HG03159 (cell line): ENCODE measurements around the gene SLCO1B3.

Experiments
- ATAC-seq: cut with Tn5 transposase; IDR thresholded peaks from one replicate; pipeline ENCODE4 v1.9.1; 2021; ENCODE audit warnings: mild to moderate bottlenecking, moderate library complexity; ENCODE audit not compliant: unreplicated experiment

The SLCO1B3 gene

DNA sequence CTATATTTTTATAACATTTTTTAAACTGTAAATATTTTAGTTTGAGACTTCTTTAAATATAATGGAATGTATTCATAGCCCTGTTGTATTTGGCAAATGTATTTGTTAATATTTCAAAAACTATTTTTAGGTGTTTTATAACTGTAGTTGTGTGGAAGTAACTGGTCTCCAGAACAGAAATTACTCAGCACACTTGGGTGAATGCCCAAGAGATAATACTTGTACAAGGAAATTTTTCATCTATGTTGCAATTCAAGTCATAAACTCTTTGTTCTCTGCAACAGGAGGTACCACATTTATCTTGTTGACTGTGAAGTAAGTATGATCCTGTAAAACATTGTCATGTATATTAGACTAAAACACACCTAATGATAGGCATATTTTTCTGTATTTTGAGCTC is 72.8 kb downstream of the SLCO1B3 start:
- no peak for ATAC-seq

- ATAC-seq = no peak
Observed at GRCh38 chr12:20885116-20885515, 74.6 kb downstream of the SLCO1B3 start.

DNA sequence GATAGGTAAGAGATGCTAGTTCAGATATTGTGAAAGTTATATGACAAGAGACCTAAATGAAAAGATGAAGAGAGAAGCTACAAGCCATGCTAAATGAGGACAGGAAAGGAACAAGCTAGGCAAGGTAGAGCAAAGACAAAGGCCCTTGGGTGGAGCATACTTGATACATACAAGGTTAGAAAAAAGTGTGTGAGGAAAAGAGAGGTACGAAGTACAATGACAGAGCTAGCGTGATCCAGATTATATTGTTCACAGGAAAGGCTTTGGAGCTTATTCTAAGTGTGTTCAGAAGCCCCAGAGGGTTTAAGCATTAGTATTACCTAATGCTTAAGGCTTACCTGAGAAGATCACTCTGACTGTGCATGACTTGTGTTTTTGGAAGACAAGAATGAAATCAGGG is 75.0 kb downstream of the SLCO1B3 start:
- no peak for ATAC-seq

DNA sequence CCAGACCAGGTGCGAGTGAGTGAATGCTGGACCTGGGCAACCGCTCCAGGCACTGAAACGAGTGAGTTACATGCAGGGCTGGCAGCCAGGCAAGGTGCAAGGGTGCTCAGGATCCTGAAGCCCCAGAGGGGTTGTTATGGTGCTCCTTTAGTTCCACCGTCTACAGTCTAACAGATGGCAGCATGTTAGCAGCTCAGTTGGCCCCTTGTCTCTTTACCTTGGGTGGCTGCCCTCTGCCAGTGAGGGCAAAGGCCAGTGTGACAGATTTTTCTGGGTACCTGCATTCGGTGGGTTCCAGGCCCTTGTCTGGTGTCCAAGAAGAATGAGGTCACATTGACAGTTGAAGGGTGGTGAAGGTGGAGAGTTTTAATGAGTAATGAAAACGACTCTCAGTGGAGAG is 106.8 kb downstream of the SLCO1B3 start:
- ATAC-seq = no peak

DNA sequence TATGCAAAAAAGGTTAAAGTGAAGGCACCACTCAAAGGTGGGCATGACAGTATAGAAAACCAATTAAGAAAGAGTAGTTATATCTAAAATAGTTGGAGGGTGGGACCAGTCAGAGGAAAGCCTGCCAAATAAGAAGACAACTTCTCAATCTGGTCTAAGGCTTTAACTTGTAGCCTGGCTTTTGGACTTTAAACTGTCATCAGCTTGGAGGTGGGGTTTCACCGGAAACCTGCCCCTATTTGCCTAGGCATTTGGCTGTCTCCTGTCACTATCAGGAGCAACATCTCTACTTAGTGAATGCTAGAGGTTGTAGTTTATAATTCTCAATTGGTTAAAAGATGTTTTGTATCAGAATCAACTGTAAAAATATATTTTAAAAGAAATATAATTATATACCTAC is 107.3 kb downstream of the SLCO1B3 start:
- no peak for ATAC-seq

DNA sequence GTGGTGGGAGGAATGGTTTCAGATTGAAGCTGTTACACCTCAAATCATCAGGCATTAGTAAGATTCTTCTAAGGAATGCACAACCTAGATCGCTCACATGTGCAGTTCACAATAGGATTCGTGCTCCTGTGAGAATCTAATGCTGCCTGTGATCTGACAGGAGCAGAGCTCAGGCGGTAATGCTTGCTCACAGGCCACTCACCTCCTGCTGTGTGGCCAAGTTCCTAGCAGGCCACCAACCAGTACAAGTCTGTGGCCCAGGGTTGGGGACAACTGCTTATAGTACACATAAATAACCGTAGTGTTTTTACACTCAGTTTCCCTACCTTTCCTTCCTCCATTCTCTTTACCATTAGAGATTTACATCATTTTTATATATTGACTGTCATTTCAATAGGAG is 121.4 kb downstream of the SLCO1B3 start:
- no peak for ATAC-seq

- ATAC-seq = no peak
Observed at GRCh38 chr12:20946732-20947131, 136.2 kb downstream of the SLCO1B3 start.

DNA sequence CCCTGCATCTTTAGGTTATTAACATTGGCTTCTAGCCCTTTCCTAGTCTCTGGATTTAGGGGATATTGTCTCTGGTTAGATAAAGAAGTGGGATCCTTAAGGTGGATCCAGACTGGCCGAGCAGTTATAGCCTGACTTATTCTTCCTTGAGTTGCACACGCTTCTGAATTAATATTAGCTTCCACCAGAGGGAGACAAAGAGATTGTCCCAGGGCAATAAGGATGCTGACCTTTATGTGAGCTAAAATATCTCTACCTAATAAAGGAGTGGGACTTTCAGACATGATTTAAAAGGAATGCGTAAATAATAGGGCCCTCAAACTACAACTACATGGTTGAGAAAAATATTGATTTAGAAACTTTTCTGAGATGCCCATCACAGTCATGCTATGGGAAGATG is 139.7 kb downstream of the SLCO1B3 start:
- ATAC-seq = peak; percentile 91

DNA sequence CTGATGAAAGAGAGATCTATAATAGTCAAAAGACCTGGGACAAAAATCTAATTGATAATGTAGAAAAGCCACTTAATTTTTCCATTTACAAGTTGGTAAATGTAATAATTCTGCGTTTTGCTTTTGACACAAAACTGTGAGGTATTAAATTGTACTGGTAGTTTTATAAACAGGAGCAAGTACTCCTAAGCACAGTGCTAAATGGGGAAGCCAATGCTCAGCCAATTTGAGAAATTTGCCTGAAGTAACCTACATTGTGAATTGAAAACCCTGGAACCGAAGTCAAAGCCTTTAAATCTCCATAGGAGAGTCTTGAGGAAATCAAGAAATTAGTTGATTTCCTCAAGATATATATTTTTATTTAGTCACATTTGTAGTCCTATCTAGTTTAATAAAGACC is 152.8 kb downstream of the SLCO1B3 start:
- ATAC-seq = no peak

GRCh38 chr12:20963762-20964161 is 153.3 kb downstream of the SLCO1B3 start:
- ATAC-seq = no peak
